ENCODE results near the gene TANGO6. TPM values are rescaled to one million over a fixed set of nuclear protein-coding genes. Genes with fewer than 3 reads are reported as not detected.

Gene TANGO6
- total and polyA plus RNA-seq, 2 of the 8 experiments (the other 6 are each of a cell fraction or from before 2014, with no cell fraction given): 5.0 to 19.5 TPM

DNA sequence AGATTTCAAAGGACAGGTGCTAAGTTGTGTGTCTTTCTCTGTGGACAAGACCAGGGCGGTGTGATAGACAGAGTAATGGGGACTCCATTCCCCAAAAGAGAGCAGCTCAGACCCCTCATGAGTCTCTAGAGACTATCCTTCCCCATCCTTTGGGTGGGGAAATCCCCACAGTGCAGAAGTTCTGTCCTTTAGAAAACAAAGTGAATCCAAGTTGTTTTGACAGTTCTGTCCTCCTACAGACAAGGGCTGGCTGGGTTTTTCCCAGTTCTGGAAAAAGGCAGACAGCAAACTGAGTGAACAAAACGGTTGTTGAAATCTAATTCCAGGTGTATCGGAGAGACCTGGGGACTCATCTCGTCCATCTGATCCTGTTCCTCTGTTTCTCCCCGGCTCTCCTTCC lies 251.2 kb downstream of the TANGO6 start (continued):
- TF ChIP-seq TCF12 (IDR thresholded peaks at IDR 0.05; ENCODE audit: low read depth, low read length): no peak
